Measurements from ENCODE around the gene RNF144B. TPM values are rescaled to one million over a fixed set of nuclear protein-coding genes. Genes with fewer than 3 reads are reported as not detected.

The RNF144B gene
- total RNA-seq, 4 donors from 2014 or later = 13.3 to 43.5 (median 26.8) TPM

- DNase-seq (ENCODE audit: low spot score) (no peak), ATAC-seq (ENCODE audit: low FRiP score) (no peak)
- TF ChIP-seq CTCF (IDR thresholded peaks at IDR 0.05) = no peak
These were observed 119.3 kb downstream of the RNF144B start for GRCh38 chr6:18506382-18507017.

DNA sequence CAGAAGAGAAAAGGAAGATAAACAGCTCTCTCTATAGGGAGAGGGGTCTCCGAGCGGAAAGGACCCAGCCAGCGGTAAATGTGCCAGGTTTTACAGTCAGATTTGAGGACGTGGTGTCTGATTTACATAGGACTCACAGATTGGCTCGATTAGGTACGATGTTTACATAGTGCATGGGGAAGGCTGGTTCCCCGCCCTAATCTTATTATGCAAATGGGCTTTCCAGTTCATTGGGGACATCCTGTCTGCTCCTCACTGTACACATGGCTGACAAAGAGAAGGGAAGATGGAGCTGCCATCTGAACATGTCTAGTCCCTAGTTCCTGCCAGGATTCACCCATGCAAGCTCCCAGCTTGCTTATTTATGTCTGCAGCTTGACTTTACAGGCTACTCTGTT, 119.9 kb downstream of the RNF144B start:
- ATAC-seq (ENCODE audit: low FRiP score) = no peak

GRCh38 chr6:18507561-18507960, 120.4 kb downstream of the RNF144B start:
- TF ChIP-seq CTCF (IDR thresholded peaks at IDR 0.05) = no peak
- DNase-seq (ENCODE audit: low spot score) (no peak), ATAC-seq (ENCODE audit: low FRiP score) (no peak)

More for the DNA sequence above, 119.9 kb downstream of the RNF144B start:
- TF ChIP-seq CTCF (IDR thresholded peaks at IDR 0.05) = no peak
- no peak for DNase-seq (ENCODE audit: low spot score)

GRCh38 chr6:18509871-18510643, 122.9 kb downstream of the RNF144B start:
- ATAC-seq (ENCODE audit: low FRiP score) (no peak), DNase-seq (ENCODE audit: low spot score) (no peak)
- no peak for TF ChIP-seq CTCF (IDR thresholded peaks at IDR 0.05)

DNA sequence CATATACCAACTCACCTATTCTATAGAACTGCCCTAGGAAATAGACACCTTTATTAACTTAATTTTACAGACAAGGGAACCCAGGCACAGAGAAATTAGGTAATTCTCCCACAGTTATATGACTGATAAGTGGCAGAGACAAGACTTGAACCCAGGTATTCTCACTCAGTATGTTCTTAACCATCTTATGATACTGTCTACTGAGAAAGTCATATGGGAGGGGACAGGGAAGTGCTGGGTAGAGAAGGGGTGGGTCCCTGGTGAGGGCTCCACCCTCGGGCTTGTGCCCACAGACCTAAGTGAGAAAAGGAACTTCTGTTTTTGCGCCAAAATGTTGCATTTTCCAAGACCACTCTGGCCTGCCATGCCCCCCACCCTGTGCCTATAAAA, 123.5 kb downstream of the RNF144B start:
- no peak for TF ChIP-seq CTCF (IDR thresholded peaks at IDR 0.05)
- ATAC-seq (ENCODE audit: low FRiP score) (no peak), DNase-seq (ENCODE audit: low spot score) (no peak)

DNA sequence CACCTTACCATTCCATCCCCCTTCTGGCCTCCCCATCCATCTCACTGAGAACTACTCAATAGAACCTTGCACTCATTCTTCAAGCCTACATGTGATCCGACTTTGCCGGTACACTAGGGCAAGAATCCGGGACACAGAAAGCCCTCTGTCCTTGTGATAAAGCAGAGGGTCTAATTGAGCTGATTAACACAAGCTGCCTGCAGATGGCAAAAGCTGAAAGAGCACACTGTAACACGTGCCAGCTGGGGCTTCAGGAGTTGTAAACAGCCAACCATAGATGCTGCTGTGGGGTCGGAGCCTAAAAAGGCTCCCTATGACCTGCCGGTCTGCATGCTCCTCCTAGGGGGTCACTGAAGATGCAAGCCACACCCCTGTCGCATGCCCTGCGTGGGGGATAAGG, 124.1 kb downstream of the RNF144B start:
- no peak for TF ChIP-seq CTCF (IDR thresholded peaks at IDR 0.05)
- DNase-seq (ENCODE audit: low spot score) (no peak), ATAC-seq (ENCODE audit: low FRiP score) (no peak)

Data from omental fat pad (tissue), 4 donors.